ENCODE data around the gene PLXNB3.

PLXNB3 gene

DNA sequence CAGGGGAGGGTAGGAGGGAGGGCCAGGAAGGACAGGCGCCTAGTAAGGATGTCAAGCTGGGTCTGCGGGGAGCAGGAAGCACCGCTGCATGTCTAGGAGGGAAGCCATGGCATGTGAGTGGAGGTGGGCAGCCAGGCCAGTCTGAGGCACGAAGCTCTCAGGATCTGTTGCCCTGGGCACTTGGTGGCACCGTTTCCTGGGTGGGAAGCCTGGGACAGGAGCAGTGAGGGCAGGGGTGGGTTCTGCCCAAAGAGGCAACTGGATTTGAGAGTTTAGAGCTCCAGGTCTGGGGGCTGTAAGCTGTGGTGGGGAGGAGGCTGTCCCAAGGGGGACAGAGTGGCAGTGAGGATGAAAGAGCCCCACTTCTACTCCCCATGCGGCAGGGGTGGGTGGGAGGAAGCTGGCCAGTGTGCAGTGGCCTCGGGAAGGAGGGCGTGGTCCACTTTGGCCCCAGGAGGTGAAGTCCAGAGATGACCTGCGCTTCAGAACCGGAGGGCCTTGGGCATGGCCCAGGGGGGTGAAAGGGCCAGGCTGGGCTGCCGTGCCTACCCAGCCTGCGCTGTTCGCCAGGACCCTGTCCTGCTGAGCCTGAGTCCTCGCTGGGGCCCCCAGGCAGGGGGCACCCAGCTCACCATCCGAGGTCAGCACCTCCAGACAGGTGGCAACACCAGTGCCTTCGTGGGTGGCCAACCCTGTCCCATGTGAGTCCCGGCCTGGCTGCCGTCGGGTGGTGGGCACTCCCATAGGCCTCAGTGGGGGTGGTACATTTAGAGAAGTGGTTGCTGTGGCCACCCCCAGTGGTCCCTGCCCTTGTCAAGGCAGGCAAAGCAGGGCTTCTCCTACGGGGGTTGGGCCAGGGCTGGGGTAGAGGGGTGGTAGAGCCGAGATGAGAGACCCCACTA lies 8.5 kb downstream of the PLXNB3 start:
- Histone ChIP-seq H3K4me2 (ENCODE audit: low read depth, low read length, poor library complexity, severe bottlenecking) (no peak overlapping the region), H4K20me1 (ENCODE audit: low read depth, low read length) (no peaks in the 10 kb centered on the region), H3K9me3 (ENCODE audit: insufficient read depth, low read length) (no peaks in the 10 kb centered on the region), H3K36me3 (ENCODE audit: low read length) (no peaks in the 10 kb centered on the region), H3K9me2 (replicated peaks; ENCODE audit: insufficient read depth, low read length) (no peaks in the 10 kb centered on the region), H3K9ac (ENCODE audit: low read length) (no peak overlapping the region), H2AFZ (ENCODE audit: low read depth, low read length, severe bottlenecking) (no peak overlapping the region), H3K27me3 (ENCODE audit: low read length) (no peaks in the 10 kb centered on the region), H3K27ac (ENCODE audit: low read depth, low read length) (no peak overlapping the region), H3K4me3 (ENCODE audit: insufficient read depth, low read length, poor library complexity, severe bottlenecking) (no peak overlapping the region), H3F3A (ENCODE audit: insufficient read depth) (no peaks in the 10 kb centered on the region), H3K79me2 (ENCODE audit: insufficient read depth, low read length) (no peaks in the 10 kb centered on the region)
- TF ChIP-seq EZH2phosphoT487 (conservative IDR thresholded peaks at IDR 0.05; ENCODE audit: low read length) = no peak
- TF ChIP-seq, protein P1, sequence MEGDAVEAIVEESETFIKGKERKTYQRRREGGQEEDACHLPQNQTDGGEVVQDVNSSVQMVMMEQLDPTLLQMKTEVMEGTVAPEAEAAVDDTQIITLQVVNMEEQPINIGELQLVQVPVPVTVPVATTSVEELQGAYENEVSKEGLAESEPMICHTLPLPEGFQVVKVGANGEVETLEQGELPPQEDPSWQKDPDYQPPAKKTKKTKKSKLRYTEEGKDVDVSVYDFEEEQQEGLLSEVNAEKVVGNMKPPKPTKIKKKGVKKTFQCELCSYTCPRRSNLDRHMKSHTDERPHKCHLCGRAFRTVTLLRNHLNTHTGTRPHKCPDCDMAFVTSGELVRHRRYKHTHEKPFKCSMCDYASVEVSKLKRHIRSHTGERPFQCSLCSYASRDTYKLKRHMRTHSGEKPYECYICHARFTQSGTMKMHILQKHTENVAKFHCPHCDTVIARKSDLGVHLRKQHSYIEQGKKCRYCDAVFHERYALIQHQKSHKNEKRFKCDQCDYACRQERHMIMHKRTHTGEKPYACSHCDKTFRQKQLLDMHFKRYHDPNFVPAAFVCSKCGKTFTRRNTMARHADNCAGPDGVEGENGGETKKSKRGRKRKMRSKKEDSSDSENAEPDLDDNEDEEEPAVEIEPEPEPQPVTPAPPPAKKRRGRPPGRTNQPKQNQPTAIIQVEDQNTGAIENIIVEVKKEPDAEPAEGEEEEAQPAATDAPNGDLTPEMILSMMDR (IDR thresholded peaks at IDR 0.05; ENCODE audit: insufficient read depth, low read length, poor library complexity, severe bottlenecking) = no peak

DNA sequence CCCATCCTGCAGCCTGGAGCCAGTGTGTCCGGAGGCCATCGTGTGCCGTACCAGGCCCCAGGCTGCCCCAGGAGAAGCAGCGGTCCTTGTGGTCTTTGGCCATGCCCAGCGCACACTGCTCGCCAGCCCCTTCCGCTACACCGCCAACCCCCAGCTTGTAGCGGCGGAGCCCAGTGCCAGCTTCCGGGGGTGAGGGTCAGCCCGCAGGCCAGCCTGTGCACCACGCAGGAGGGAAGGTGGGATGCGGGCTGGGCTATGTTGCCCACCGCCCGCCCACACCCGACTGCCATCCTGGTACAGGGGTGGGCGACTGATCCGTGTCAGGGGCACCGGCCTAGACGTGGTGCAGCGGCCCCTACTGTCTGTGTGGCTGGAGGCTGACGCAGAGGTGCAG lies 9.2 kb downstream of the PLXNB3 start:
- Histone ChIP-seq H3K9me2 (replicated peaks; ENCODE audit: insufficient read depth, low read length) (no peaks in the 10 kb centered on the region), H3K4me2 (ENCODE audit: low read depth, low read length, poor library complexity, severe bottlenecking) (no peak overlapping the region), H3K4me3 (ENCODE audit: insufficient read depth, low read length, poor library complexity, severe bottlenecking) (no peak overlapping the region), H3K9me3 (ENCODE audit: insufficient read depth, low read length) (no peaks in the 10 kb centered on the region), H4K20me1 (ENCODE audit: low read depth, low read length) (no peaks in the 10 kb centered on the region), H3K27me3 (ENCODE audit: low read length) (no peaks in the 10 kb centered on the region), H3K79me2 (ENCODE audit: insufficient read depth, low read length) (no peaks in the 10 kb centered on the region), H3K9ac (ENCODE audit: low read length) (no peak overlapping the region), H3K27ac (ENCODE audit: low read depth, low read length) (no peak overlapping the region), H3F3A (ENCODE audit: insufficient read depth) (no peaks in the 10 kb centered on the region), H2AFZ (ENCODE audit: low read depth, low read length, severe bottlenecking) (no peak overlapping the region), H3K36me3 (ENCODE audit: low read length) (no peaks in the 10 kb centered on the region)
- TF ChIP-seq EZH2phosphoT487 (conservative IDR thresholded peaks at IDR 0.05; ENCODE audit: low read length) = no peak
- TF ChIP-seq, protein P1 (IDR thresholded peaks at IDR 0.05; ENCODE audit: insufficient read depth, low read length, poor library complexity, severe bottlenecking) = no peak

DNA sequence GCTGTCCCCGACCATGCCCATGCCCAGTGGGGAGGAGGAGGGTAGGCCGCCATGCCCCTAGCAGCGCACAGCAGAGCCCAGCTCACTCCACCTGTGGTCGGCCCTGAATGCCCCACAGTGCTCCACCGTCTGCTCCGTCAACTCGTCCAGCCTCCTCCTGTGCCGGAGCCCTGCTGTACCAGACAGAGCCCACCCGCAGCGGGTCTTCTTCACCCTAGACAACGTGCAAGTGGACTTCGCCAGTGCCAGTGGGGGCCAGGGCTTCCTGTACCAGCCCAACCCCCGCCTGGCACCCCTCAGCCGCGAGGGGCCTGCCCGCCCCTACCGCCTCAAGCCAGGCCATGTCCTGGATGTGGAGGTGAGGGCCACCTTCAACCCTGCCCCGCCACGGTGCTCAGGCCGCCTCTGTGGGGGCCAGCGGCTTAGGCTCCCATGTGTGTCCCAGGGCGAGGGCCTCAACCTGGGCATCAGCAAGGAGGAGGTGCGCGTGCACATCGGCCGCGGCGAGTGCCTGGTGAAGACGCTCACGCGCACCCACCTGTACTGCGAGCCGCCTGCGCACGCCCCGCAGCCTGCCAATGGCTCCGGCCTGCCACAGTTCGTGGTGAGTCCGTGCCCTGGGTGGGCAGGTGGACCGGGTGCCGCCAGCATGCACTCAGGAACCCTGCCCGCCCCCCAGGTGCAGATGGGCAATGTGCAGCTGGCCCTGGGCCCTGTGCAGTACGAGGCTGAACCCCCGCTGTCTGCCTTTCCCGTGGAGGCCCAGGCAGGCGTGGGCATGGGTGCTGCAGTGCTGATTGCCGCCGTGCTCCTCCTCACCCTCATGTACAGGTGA lies 9.9 kb downstream of the PLXNB3 start:
- Histone ChIP-seq H3K27me3 (ENCODE audit: low read length) (no peaks in the 10 kb centered on the region), H4K20me1 (ENCODE audit: low read depth, low read length) (no peaks in the 10 kb centered on the region), H3K79me2 (ENCODE audit: insufficient read depth, low read length) (no peaks in the 10 kb centered on the region), H3K9me3 (ENCODE audit: insufficient read depth, low read length) (no peaks in the 10 kb centered on the region), H3F3A (ENCODE audit: insufficient read depth) (no peaks in the 10 kb centered on the region), H3K4me2 (ENCODE audit: low read depth, low read length, poor library complexity, severe bottlenecking) (no peak overlapping the region), H2AFZ (ENCODE audit: low read depth, low read length, severe bottlenecking) (no peak overlapping the region), H3K9ac (ENCODE audit: low read length) (no peak overlapping the region), H3K27ac (ENCODE audit: low read depth, low read length) (no peak overlapping the region), H3K36me3 (ENCODE audit: low read length) (no peaks in the 10 kb centered on the region), H3K4me3 (ENCODE audit: insufficient read depth, low read length, poor library complexity, severe bottlenecking) (no peak overlapping the region), H3K9me2 (replicated peaks; ENCODE audit: insufficient read depth, low read length) (no peaks in the 10 kb centered on the region)
- no peak for TF ChIP-seq EZH2phosphoT487 (conservative IDR thresholded peaks at IDR 0.05; ENCODE audit: low read length)
- TF ChIP-seq, protein P1 (IDR thresholded peaks at IDR 0.05; ENCODE audit: insufficient read depth, low read length, poor library complexity, severe bottlenecking) = no peak
